PC-9 (cell line): ENCODE results near the gene PRR14. TPM values are rescaled to one million over a fixed set of nuclear protein-coding genes. Genes with fewer than 3 reads are reported as not detected.

Experiments
- BruUV-seq: library from RNA; stranded (reverse); fragments of 400-500 nt; replicated peaks from 2 replicates; lab custom pipeline; 2021; lab: Mats Ljungman, UMichigan
- CTCF ChIA-PET: fragments of 300-600 bp; sonication (Branson Sonifier 250); formaldehyde crosslinking; loops from one replicate; lab custom pipeline; 2022; ENCODE audit warnings: antibody characterized with exemption; lab: Charles Lee
- POLR2A ChIA-PET: fragments of 300-600 bp; sonication (Branson Sonifier 250); formaldehyde crosslinking; loops from one replicate; lab custom pipeline; 2022; ENCODE audit warnings: antibody characterized with exemption; ENCODE audit not compliant: unreplicated experiment; lab: Charles Lee
- DNase-seq, 2 experiments: peaks; one replicate each; pipeline versions ENCODE4 v3.0.0 to v3.0.0-alpha.2; 2015 to 2022; ENCODE audit warnings: mixed read lengths in 1 of 2
- H2AFZ ChIP-seq: fragments of 200-600 bp; sonication (generic); 2 replicates; pipeline ENCODE4 v1.8.1; 2017; ENCODE audit warnings: antibody characterized with exemption
- H3F3A ChIP-seq: fragments of 200-600 bp; sonication (generic); 2 replicates; pipeline ENCODE4 v1.8.1; 2017; ENCODE audit warnings: antibody characterized with exemption, mild to moderate bottlenecking, low read depth; ENCODE audit not compliant: insufficient read depth
- H3K27ac ChIP-seq: fragments of 200-600 bp; sonication (generic); 2 replicates; pipeline ENCODE4 v1.6.1; 2016; ENCODE audit warnings: mixed run types
- H3K27me3 ChIP-seq: fragments of 200-600 bp; sonication (generic); 2 replicates; pipeline ENCODE4 v1.6.1; 2016; ENCODE audit warnings: low read depth, mixed run types; ENCODE audit not compliant: insufficient read depth
- H3K36me3 ChIP-seq: fragments of 200-600 bp; sonication (generic); 2 replicates; pipeline ENCODE4 v1.6.1; 2016; ENCODE audit warnings: low read depth, mixed run types
- H3K4me1 ChIP-seq: fragments of 200-600 bp; sonication (generic); replicated peaks from 2 replicates; pipeline ENCODE4 v1.6.1; 2016; ENCODE audit warnings: mixed run types; ENCODE audit not compliant: insufficient read depth
- H3K4me2 ChIP-seq: fragments of 200-600 bp; sonication (generic); 2 replicates; pipeline ENCODE4 v1.6.1; 2017; ENCODE audit warnings: mixed run types
- H3K4me3 ChIP-seq: fragments of 200-600 bp; sonication (generic); 2 replicates; pipeline ENCODE4 v1.6.1; 2016; ENCODE audit warnings: mixed run types
- H3K79me2 ChIP-seq: fragments of 200-600 bp; sonication (generic); 2 replicates; pipeline ENCODE4 v1.6.1; 2017; ENCODE audit warnings: low read depth, mixed run types
- H3K9me2 ChIP-seq: fragments of 200-600 bp; sonication (generic); 2 replicates; pipeline ENCODE4 v1.8.1; 2017; ENCODE audit warnings: mild to moderate bottlenecking; ENCODE audit not compliant: insufficient read depth
- H3K9me3 ChIP-seq: fragments of 200-600 bp; sonication (generic); 2 replicates; pipeline ENCODE4 v1.8.1; 2016; ENCODE audit warnings: low read depth; ENCODE audit not compliant: insufficient read depth
- H4K20me1 ChIP-seq: fragments of 200-600 bp; sonication (generic); 2 replicates; pipeline ENCODE4 v1.8.1; 2017; ENCODE audit not compliant: insufficient read depth
- CTCF ChIP-seq: fragments of 200-600 bp; sonication (generic); conservative IDR thresholded peaks from 2 replicates; pipeline ENCODE4 v1.6.1; 2017; ENCODE audit warnings: mixed run types, antibody characterized with exemption, mild to moderate bottlenecking, moderate library complexity
- EZH2 ChIP-seq: fragments of 200-600 bp; sonication (generic); IDR thresholded peaks from 2 replicates; pipeline ENCODE4 v1.8.0; 2017; ENCODE audit warnings: antibody characterized with exemption, low read depth
- intact Hi-C: fragments of 100-400 bp; cut with micrococcal nuclease; formaldehyde crosslinking; loops from one replicate; pipeline ENCODE4 v1.10.0; 2022; ENCODE audit not compliant: unreplicated experiment
- total RNA-seq: library from RNA; stranded (reverse); gene quantifications from 2 replicates; pipeline ENCODE4 v1.2.3, GENCODE V29; 2021

The PRR14 gene
- total RNA-seq, 1 experiment from 2014 or later: 67.3 TPM

- Histone ChIP-seq H3K9me3 (no peaks in the 10 kb centered on the region), H3K4me3 (peak overlapping the region; percentile 96), H3K36me3 (peaks cover 18% of the 10 kb centered on the region), H3K27me3 (no peaks in the 10 kb centered on the region), H3K9me2 (no peaks in the 10 kb centered on the region), H2AFZ (peak overlapping the region; percentile 82), H3K4me2 (peak overlapping the region; percentile 79), H3K79me2 (peaks cover 33% of the 10 kb centered on the region), H4K20me1 (peaks cover 30% of the 10 kb centered on the region), H3K27ac (peak overlapping the region; percentile 95), H3F3A (peaks cover 27% of the 10 kb centered on the region), H3K4me1 (peaks cover 22% of the 10 kb centered on the region)
- DNase-seq: peak in 1 of 2 experiments; percentile 28
- intact Hi-C loops: loop anchor here (1.0 to 2.0 kb wide), 8 partner anchors 15 to 320 kb away; partner anchors contain the start of genes CFAP119, CTF1, FBRS and RNF40
- ChIA-PET CTCF (interaction anchor here (0.5 to 0.6 kb wide), 2 partner anchors 60 to 790 kb away, joined by 4 to 6 read pairs; no protein-coding TSS in a partner anchor), POLR2A (interaction anchor here (0.6 to 1.0 kb wide), 4 partner anchors 39 to 976 kb away, joined by 3 to 5 read pairs (median 4); no protein-coding TSS in a partner anchor)
- TF ChIP-seq CTCF (no peak), EZH2 (no peak)
- BruUV-seq: TSS peak; percentile 60
Observed at GRCh38 chr16:30697264-30698138, 46.7 kb downstream of the PRR14 start.

- H4K20me1 ChIP-seq: peaks cover 30% of the 10 kb centered on the region
- intact Hi-C loops: loop anchor here (1.0 to 2.0 kb wide), 8 partner anchors 15 to 321 kb away; partner anchors contain the start of genes CFAP119, CTF1, FBRS and RNF40
- H3F3A ChIP-seq: peaks cover 27% of the 10 kb centered on the region
- BruUV-seq: no TSS peak
- H3K4me3 ChIP-seq: peak overlapping the region; percentile 96
- H3K27ac ChIP-seq: peak overlapping the region; percentile 95
- ChIA-PET POLR2A (interaction anchor here (0.6 to 1.0 kb wide), 2 partner anchors 39 to 624 kb away, joined by 4 to 5 read pairs; no protein-coding TSS in a partner anchor), CTCF (no interaction called here)
- peak overlapping the region; percentile 82 for H2AFZ ChIP-seq
- no peaks in the 10 kb centered on the region for H3K9me2 ChIP-seq
- H3K4me1 ChIP-seq: peaks cover 22% of the 10 kb centered on the region
- H3K27me3 ChIP-seq: no peaks in the 10 kb centered on the region
- no peaks in the 10 kb centered on the region for H3K9me3 ChIP-seq
- peak overlapping the region; percentile 79 for H3K4me2 ChIP-seq
- no peak for TF ChIP-seq CTCF
- TF ChIP-seq EZH2: no peak
- DNase-seq: peak; percentile 91 to 99
- peaks cover 21% of the 10 kb centered on the region for H3K36me3 ChIP-seq
- peaks cover 37% of the 10 kb centered on the region for H3K79me2 ChIP-seq
Observed at GRCh38 chr16:30698139-30698815, 47.5 kb downstream of the PRR14 start.
